NCI-H345 (cell line): ENCODE measurements around the gene RPL10.
A peak's percentile ranks its signal among the peaks of the same experiment; 100 is the strongest.

Experiments used
- DNase-seq: peaks from one replicate; lab custom pipeline; 2025; lab: John Stamatoyannopoulos, UW

Gene RPL10

GRCh38 chrX:154397888-154398667 lies at the start of gene RPL10:
Gene RPL10 (plus strand): TSS chrX:154398377. CDS start chrX:154398520, 143 bp downstream.
- DNase-seq: peak; percentile 96

- DNase-seq: no peak
These were observed 49.4 kb upstream of the RPL10 start for GRCh38 chrX:154348646-154349358.

DNA sequence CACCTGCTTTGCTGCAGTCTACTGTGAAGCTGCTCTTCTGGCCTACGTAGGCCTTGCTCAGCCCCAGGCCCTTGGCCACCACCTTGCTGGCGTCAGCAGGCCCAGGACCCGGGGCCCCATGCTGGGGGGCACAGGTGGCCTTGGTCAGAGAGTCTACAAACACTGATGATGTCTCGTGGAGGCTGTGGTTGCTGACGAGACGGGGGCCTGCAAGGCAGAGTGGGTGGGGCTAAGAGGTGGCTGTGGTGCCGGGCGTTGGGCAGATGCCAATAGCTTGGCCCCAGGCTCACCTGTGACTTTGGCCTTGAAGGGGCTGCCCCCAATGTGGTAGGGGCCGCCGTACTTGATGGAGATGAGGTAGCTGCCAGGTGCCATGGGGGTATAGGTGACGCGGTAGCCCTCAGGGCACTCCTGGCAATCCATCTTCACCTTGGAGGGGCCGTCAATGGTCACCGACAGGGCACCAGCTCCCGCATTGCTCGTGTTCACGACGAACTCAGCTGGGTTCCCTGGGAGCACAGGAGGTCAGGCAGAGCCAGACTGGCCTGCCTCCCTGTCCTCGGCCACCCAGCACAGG lies 48.7 kb upstream of the RPL10 start:
- no peak for DNase-seq

GRCh38 chrX:154349979-154350378 lies 48.2 kb upstream of the RPL10 start:
- DNase-seq: no peak

DNA sequence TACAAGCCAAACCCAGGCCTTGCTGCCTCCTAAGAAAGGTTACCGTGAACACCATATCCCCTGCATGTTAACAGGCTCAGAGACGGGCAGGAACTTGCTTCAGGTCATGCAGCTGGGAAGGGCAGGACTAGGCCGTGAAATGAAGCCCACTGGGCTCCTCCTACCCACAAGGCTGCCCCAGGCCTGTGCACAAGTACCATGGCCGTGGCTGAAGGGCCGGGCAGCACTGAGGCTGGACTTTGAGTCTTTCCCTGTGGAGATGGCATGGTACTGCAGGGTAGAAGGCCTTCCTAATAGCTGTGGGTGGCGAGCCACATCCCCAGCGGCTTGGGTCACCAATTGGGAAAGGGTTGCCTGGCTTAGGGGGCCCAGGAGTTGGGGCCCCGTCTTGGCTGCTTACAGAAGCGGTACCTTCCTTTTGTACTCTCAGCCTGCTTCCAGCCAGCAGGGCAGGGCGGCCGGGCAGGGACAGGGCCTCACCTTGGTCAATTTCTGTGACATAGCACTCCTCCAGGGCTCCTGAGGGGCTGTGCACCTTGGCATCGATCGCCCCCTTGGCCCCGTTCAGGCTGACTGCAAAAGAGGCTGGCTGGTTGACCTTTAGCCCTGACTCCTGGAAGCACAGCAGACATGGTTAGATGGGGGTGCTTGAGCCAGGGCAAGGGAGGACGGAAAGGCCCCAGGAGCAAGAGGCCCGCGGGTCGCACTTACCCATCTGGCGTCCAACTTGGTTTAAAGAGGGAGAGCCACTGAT lies 47.6 kb upstream of the RPL10 start:
- no peak for DNase-seq

DNA sequence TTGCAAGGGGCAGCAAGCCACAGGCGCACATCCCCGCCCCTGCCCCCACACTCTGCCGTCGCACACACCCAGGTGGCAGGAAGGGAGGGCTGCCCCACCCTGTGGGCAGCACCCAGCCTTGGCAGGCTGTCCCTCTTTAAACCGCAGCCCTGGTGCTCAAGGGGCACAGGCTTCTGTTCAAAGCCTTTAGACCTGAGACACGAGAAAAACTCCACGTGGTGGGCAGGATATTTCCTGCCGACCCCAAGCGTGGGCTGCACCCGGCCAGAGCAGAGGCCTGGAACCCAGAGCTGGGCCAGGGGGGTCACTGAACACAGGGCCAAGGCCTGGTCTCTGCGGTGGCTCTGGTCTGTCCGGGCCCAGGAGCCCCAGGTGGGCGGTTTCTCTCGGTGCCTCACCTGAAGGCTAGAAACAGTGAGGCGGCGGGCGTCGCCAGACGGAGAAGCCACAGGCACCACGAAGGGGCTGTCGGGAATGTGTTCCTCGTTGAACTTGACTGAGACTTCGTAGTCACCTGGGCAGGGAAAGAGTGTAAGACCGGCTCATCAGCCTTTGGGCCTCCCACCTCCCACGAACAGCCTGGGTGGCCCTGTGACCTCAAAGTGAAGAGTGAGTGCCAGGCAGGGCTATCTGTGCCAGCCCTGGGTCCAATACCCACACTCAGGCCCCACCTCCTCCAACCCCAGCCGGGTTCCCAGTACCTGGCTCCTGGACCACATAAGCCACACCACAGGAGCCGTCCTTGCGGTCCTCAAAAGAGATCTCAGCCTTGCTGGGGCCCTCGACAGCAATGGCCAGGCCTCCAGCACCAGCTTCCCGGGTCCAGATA lies 46.8 kb upstream of the RPL10 start:
- DNase-seq: no peak

DNA sequence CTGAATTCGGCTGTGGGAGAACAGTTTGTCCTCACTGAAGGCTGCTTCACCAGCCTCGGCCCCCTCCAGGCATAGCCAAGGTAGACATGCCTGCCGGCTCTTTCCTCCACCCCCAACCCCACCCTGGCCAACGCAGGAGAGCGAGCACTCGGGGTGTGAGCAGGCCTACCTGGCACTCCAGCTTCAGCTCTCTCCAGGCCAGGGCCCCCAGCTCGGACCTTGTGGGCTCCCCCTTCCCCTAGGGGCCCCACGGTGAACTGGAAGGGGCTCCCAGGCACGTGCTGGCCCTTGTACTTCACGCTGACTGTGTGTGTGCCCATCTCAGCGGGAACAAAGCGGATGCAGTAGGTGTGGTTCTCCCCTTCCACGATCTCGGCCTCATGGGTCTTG lies 46.2 kb upstream of the RPL10 start:
- no peak for DNase-seq

- DNase-seq: no peak
These were observed 45.7 kb upstream of the RPL10 start for GRCh38 chrX:154352466-154352865.

GRCh38 chrX:154353172-154353843 lies 44.9 kb upstream of the RPL10 start:
- no peak for DNase-seq

GRCh38 chrX:154354013-154354412 lies 44.2 kb upstream of the RPL10 start:
- no peak for DNase-seq

GRCh38 chrX:154354516-154354915 lies 43.7 kb upstream of the RPL10 start:
- no peak for DNase-seq

- no peak for DNase-seq
These were observed 42.9 kb upstream of the RPL10 start for GRCh38 chrX:154355094-154355775.

- DNase-seq: no peak
These were observed 42.4 kb upstream of the RPL10 start for GRCh38 chrX:154355776-154356140.

GRCh38 chrX:154356596-154356995 lies 41.6 kb upstream of the RPL10 start:
- no peak for DNase-seq

DNA sequence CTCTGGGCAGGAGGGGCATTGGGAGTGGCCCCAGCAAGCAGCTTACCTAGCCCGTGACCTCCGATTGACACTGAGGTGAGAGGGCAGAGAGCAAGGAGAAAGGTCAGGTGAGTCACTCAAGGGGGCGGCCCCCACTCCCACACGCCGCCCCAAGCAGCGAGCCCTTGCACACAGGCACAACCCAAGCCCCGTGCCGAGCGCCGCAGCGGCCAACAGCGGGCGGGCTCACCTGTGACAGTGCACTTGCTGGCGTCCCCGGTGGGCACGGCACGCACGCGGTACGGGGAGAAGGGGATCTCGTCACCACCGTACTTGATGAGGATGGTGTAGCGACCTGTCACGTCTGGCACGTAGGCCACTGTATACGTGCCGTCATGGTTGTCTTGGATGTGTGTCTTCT lies 41.0 kb upstream of the RPL10 start:
- no peak for DNase-seq

DNA sequence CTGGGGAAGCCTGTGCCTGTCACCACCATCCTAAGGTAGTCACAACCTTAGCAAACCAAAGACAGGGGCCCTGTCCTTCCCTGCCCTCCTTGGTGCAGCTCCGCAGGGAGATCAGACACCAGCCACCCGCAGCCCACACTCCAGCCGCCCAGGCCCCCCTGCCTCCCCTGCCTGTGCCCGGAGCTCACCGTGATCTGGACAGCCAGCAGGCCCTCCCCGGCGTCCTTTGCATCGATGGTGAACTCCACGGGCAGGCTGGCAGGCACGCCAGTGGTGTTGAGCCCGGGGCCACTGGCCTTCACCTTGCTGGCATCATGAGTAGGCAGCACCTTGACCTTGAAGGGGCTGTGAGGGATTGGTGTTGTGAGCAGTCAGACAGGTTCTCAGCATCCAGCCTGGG lies 40.2 kb upstream of the RPL10 start:
- DNase-seq: no peak

DNA sequence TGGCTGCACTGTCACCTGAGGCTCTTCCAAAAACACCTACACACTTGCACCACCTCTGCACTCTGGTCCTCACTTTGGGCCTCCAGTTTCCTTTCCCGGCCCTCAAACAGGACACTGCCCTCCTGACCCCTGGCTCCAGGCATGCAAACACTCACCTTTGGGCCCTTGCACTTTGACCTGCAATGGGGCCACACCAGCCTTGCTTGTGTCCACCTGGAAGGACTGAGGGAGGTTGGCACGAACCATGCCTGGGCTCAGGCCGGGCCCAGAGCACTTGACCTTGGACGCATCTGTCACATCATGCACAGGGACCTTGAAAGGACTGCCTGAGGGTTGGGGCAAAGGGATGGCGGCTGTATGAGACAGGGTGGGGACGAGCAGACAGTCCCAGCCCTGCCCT lies 39.3 kb upstream of the RPL10 start:
- no peak for DNase-seq

GRCh38 chrX:154359362-154360154 lies 38.6 kb upstream of the RPL10 start:
- no peak for DNase-seq

GRCh38 chrX:154360155-154360713 lies 37.9 kb upstream of the RPL10 start:
- no peak for DNase-seq
